NCI-H524 (cell line): Measurements from ENCODE around the gene CDRT15L2.
"Not testable (repeated sequence)": the region's sequence is repeated elsewhere in the genome, so short reads cannot be mapped to it uniquely, and the experiment has no call there.

Experiments
- DNase-seq, 2 experiments: peaks; one replicate each; lab custom pipeline; 2025; lab: John Stamatoyannopoulos, UW

Gene CDRT15L2

GRCh38 chr17:20579424-20579823, at the start of gene CDRT15L2:
TSS of gene CDRT15L2 (plus strand) at chr17:20579724. CDS start at chr17:20579744, 20 bp downstream.
- DNase-seq, result not testable (repeated sequence)

- not testable (repeated sequence) for DNase-seq
Measured at GRCh38 chr17:20530104-20530503, 49.4 kb upstream of the CDRT15L2 start.

- not testable (repeated sequence) for DNase-seq
Measured at GRCh38 chr17:20532544-20533090, 46.9 kb upstream of the CDRT15L2 start.

- not testable (repeated sequence) for DNase-seq
Measured at GRCh38 chr17:20533206-20533605, 46.3 kb upstream of the CDRT15L2 start.

GRCh38 chr17:20534711-20535550, 44.6 kb upstream of the CDRT15L2 start:
- DNase-seq, result not testable (repeated sequence)

GRCh38 chr17:20540414-20540813, 39.1 kb upstream of the CDRT15L2 start:
- not testable (repeated sequence) for DNase-seq

- not testable (repeated sequence) for DNase-seq
Measured at GRCh38 chr17:20540865-20541264, 38.7 kb upstream of the CDRT15L2 start.

GRCh38 chr17:20541853-20542546, 37.5 kb upstream of the CDRT15L2 start:
- peak in 1 of 2 experiments; percentile 35 for DNase-seq

- peak in 1 of 2 experiments; percentile 20 for DNase-seq
Measured at GRCh38 chr17:20547923-20548322, 31.6 kb upstream of the CDRT15L2 start.

- not testable (repeated sequence) for DNase-seq
Measured at GRCh38 chr17:20552920-20553319, 26.6 kb upstream of the CDRT15L2 start.

GRCh38 chr17:20554728-20555127, 24.8 kb upstream of the CDRT15L2 start:
- DNase-seq, result not testable (repeated sequence)

GRCh38 chr17:20555135-20556010, 24.2 kb upstream of the CDRT15L2 start:
- not testable (repeated sequence) for DNase-seq

- not testable (repeated sequence) for DNase-seq
Measured at GRCh38 chr17:20558096-20558495, 21.4 kb upstream of the CDRT15L2 start.

GRCh38 chr17:20559018-20559417, 20.5 kb upstream of the CDRT15L2 start:
- DNase-seq, result not testable (repeated sequence)

- DNase-seq, result no peak
Measured at GRCh38 chr17:20562587-20562986, 16.9 kb upstream of the CDRT15L2 start.

- DNase-seq, result not testable (repeated sequence)
Measured at GRCh38 chr17:20565245-20565644, 14.3 kb upstream of the CDRT15L2 start.

GRCh38 chr17:20565711-20566110, 13.8 kb upstream of the CDRT15L2 start:
- no peak for DNase-seq

- peak; percentile 95 to 96 for DNase-seq
Measured at GRCh38 chr17:20566736-20567135, 12.8 kb upstream of the CDRT15L2 start.

GRCh38 chr17:20567421-20567820, 12.1 kb upstream of the CDRT15L2 start:
- DNase-seq, result peak; percentile 13 to 38

- DNase-seq, result not testable (repeated sequence)
Measured at GRCh38 chr17:20568604-20569003, 10.9 kb upstream of the CDRT15L2 start.

GRCh38 chr17:20571653-20572052, 7.9 kb upstream of the CDRT15L2 start:
- not testable (repeated sequence) for DNase-seq
